G401 (cell line): Measurements from ENCODE around the gene PRSS57. TPM values are rescaled to one million over a fixed set of nuclear protein-coding genes. Genes with fewer than 3 reads are reported as not detected.

Source experiments
- DNase-seq: peaks from one replicate; pipeline ENCODE4 v3.0.0-alpha.2; 2015; ENCODE audit warnings: low spot score
- in situ Hi-C: cut with HindIII; loops from 2 replicates; pipeline ENCODE4 v1.10.0; 2016; ENCODE audit warnings: low sequenced_read_pairs, mixed read lengths
- total RNA-seq: library from RNA; depleted of rRNA; stranded (reverse); fragments of >200 nt; shearing (Covaris generic); gene quantifications from 2 replicates; pipeline ENCODE4 v1.2.3, GENCODE V29; 2014

The PRSS57 gene
- total RNA-seq, 1 experiment from 2014 or later = not detected

DNA sequence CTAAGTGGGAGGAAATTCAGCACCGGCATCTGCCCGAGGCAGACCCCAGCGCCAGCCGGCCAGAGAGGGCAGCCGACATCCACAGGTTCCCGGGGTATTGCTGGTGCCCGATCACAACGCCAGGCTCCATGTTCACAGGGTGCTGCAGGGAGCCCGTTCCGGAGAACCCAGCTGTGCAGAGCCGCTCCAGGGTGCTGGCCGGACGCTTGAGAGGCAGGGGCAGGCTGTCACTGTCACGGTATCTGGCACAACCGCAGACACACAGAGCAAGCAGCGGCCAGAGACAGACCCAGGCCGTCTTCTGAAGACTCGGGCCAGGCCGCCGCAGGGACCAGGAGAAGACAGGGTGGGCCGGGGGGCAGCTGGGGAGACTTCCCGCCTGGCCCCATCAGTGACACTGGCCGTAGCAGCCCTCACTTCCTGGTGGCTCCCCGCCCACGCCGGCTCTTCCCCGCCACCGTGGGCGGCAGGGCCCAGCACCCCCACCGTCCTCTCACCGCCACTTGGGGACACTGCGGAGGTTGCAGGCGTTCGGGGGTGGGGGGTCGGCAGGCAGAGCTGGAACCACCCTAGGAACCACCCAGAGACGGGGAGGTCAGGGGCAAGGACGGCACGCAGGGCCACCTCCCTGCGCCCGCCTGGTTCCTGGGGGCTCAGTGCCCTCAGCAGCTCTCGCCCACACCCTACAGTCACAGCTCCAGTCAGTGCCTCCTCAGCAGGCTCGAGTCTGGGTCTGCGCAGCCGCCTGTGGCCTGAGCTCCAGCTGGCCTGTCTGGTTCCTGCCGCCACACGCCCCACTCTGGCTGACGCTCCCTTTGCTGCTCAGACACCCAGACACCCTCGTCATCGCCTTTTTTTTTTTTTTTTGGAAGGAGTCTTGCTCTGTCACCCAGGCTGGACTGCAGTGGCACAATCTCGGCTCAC lies 36.1 kb downstream of the PRSS57 start:
- peak; percentile 64 for DNase-seq
- in situ Hi-C loops = no loop called here

- in situ Hi-C loops = no loop called here
- DNase-seq = no peak
Observed at GRCh38 chr19:658059-658839, 37.0 kb downstream of the PRSS57 start.

GRCh38 chr19:657611-658010 lies 37.6 kb downstream of the PRSS57 start:
- DNase-seq = no peak
- in situ Hi-C loops = no loop called here

- in situ Hi-C loops = no loop called here
Observed at GRCh38 chr19:656751-657559, 38.3 kb downstream of the PRSS57 start.

GRCh38 chr19:655691-656090 lies 39.6 kb downstream of the PRSS57 start:
- in situ Hi-C loops = no loop called here

More at GRCh38 chr19:656751-657559, 38.3 kb downstream of the PRSS57 start:
- no peak for DNase-seq

DNA sequence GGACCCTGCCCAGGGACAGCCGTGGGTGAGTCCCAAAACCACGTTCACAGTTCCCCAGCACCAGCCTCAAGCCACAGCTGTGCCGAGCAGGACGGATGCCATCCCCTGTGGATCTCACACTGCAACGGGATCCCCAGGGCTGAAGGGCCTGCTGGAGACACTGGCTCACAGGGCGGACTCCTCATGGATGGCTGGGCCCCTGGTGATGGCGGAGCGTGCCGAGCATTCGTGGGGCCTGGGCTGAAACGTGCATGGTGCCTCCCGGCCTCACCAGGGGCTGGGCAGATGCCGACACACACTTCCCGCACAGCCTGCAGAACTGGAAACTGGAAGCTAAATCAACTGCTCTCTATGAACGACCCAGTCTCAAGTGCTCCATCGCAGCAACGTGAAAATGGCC lies 41.8 kb downstream of the PRSS57 start:
- in situ Hi-C loops = no loop called here

More at GRCh38 chr19:655691-656090, 39.6 kb downstream of the PRSS57 start:
- DNase-seq = no peak

DNA sequence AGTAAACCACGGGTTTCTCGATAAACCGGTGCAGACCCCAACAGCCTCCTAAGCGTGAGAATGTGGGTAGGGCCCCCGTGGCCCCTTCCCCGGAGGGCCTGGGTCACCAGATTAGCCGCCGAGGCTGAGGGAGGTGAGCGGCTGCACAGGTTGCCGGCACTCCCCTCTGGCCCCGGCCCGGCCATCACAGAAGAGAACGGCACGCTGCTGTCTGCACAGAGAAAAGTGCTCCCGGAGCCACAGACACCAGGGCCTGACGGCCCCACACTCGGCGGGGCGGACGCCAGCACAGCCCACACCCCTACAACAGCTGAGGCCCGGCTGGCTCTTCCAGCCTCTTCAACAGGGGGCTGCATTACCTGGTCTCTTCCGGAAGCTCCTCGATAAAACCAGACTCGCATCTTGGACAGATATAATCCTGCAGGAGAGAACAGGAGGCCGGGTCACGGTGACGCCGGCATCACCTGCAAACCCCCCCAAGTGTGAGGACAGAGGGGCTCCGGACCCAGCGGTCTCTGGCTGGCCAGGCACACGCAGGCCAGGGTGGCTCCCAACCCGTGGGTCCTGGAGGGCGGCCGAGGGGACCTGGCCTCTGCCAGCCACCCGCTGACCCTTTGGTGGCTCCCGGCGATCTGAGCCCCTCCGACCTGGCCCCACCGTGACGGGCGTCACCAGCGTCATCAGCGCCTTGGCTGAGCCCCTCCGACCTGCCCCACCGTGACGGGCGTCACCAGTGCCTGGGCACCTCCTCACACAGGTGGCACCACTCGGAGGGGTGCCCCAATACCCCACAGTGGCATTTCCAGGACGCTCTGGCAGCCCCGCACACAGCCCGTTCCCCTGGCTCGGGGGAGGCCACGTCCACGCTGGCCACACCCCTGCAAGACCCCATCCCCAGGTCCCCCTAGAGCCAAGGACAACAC lies 42.5 kb downstream of the PRSS57 start:
- in situ Hi-C loops = no loop called here
- DNase-seq = no peak

More for the DNA sequence above, 41.8 kb downstream of the PRSS57 start:
- DNase-seq = no peak

DNA sequence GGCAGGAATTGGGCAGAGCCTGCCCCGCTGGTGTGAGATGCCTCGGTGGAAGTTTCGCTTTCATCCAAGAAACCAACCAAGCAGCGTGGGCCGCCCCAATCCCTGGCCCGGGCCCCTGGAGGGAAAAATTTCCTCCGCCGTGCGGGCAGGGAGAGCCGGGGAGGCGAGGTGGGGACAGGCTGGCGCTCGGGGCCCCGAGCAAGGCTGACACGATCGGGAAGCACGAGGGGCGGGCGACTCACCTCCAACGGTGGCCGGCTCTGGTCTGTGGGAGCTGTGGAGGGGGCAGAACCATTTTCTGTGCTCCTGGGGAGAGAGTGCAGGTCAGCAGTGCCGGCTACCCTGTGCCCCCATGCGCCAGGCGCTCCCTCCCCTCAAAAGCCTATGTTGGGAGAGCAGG lies 43.3 kb downstream of the PRSS57 start:
- in situ Hi-C loops = no loop called here
- no peak for DNase-seq

- in situ Hi-C loops = no loop called here
- DNase-seq = no peak
Observed at GRCh38 chr19:651114-651818, 44.0 kb downstream of the PRSS57 start.

DNA sequence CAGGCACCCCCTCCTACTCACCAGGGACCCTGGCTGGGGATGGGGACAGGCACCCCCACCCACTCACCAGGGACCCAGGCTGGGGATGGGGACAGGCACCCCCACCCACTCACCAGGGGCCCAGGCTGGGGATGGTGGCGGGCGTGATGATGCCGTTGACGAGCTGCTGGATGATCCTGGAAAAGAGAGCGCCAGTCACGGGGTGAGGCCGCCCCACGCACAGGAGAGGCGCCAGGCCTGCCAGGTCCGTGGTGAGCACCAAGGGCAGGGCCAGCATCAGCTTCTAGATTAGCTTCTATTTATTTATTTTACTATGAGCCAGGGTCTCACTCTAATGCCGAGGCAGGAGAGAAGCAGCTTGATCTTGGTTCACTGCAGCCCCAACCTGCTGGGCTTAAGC lies 45.1 kb downstream of the PRSS57 start:
- in situ Hi-C loops = no loop called here
- no peak for DNase-seq

DNA sequence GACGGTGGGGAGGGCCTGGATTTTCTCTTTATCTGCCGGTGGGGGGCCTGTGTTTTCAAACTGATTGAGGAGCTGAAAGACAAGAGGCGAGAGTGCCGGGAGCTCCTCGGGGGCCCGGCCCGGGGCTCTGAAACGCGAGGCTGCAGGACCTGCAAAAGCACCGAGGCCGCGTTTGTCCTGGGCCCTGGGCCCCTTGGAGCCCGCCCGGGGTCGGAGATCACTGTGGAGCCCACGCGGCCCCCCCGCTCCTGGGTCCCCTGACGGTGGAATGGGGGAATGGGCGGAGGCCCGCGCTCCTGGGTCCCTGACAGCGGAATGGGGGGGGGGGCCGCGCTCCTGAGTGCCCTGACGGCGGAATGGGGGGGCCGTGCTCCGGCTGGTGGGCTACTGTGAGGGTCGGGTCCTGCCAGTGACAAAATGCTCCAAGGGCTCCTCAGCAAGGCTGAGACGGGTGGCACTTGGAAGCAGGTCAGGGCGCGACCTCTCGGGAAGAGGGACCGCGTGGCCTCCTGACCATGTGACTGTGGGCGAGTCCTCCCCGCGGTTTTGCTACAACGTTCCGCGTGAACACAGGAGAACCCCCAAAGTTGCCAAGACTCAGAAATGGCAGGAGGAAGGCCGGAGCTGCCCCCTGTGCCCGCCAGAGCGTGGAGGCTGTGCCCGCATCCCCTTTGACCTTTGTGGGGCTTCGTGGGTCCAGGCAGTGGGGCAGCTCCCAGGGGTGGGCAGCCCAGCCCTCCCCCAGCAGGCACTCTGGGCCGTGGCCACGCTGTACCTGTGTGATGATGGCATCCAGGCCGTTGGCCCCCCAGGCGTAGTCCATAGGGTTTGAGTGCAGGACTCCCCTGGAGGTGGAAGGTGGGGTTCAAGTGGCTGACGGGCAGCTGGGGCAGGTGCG lies 46.1 kb downstream of the PRSS57 start:
- in situ Hi-C loops = no loop called here
- DNase-seq = no peak

GRCh38 chr19:648305-648704 lies 46.9 kb downstream of the PRSS57 start:
- in situ Hi-C loops = no loop called here
- DNase-seq = no peak

DNA sequence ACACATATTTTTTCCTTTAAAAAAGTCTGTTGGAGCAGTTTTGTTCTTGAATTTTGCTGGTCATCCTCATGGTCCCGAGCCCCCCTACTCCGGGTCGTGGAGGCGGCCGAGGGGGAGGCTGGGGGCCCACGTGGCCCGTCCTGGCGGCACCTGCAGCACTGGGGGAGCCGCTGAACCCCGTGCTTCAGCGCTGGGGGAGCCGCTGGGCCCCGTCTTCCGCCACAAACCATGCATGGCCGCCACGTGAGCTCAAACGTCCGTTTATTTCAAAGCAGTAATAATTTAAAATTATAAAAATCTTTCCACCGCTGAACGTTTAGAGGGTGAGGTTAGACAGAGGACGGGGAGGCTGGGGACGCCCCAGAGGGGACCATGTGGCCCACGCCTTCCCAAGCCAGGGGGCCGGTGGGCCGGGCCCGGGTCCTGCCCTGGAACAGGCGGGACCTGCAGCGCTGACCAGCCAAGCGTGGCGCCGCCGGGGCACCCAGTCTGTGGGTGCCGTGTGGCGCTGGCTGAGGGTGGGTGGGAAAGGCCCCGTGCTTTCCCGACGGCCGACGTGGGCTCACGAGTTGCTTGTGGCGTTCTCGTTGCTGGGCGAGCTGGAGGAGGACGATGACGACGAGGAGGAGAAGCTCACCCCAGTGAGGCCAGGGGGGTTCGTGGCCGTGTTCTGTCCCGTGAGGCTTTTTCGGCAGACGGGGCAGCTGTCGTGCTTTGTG lies 47.5 kb downstream of the PRSS57 start:
- DNase-seq = no peak
- in situ Hi-C loops = no loop called here

DNA sequence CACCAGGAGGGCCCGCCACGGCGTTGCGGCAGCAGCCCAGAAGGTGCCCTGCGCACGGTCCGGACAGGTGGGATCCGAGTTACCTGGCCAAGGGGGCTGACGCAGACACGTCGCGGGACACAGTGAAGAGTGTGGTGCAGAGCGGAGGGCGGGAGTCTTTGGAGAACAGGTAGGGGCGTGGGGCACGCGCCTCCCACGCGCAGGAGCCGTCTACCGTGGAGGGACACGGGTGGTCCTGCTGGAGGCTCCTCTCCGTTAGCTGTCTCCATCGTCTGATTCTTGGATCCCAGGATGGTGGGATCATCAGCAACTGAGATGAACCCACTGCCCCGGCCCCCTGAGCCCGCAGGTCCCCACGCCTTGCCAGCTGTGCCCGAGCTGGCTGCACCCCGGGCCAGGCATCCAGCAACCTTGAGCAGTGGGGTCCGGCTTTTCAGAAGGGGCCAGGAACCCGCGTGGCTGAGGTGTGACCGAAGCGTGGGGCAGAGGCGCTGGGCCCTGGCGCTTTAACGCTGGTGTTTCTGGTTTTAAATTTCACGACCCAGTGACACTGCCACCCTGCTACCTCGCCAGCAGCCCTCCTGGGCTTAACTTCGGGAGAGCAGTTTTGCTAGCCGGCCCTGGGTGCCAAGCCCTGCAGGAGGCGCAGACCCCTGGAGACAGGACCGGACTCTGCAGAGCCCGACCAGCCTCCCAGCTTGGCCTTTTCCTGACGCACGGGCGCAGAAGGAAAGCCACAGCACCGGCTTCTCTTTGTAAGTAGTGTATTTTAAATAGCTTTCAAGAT lies 48.3 kb downstream of the PRSS57 start:
- in situ Hi-C loops = no loop called here
- DNase-seq = no peak

GRCh38 chr19:645912-646778 lies 49.1 kb downstream of the PRSS57 start:
- DNase-seq = no peak
- in situ Hi-C loops = no loop called here
